CD4-positive, alpha-beta T cell (primary cell): ENCODE measurements around the gene SAMD14. TPM values are rescaled to one million over a fixed set of nuclear protein-coding genes. Genes with fewer than 3 reads are reported as not detected.

ENCODE experiments used
- ATAC-seq: fragments of 200-7000 bp; cut with Tn5 transposase; one replicate; pipeline ENCODE4 v1.10.0; 2022; ENCODE audit warnings: mild to moderate bottlenecking; ENCODE audit not compliant: poor library complexity
- CTCF ChIA-PET: fragments of 350-600 bp; sonication (Branson Sonifier 250); formaldehyde crosslinking; loops from one replicate; lab custom pipeline; 2021; ENCODE audit warnings: antibody characterized with exemption, inconsistent platforms; lab: Charles Lee
- POLR2A ChIA-PET: fragments of 350-600 bp; sonication (Branson Sonifier 250); formaldehyde crosslinking; loops from one replicate; lab custom pipeline; 2021; ENCODE audit warnings: antibody characterized with exemption, inconsistent platforms; lab: Charles Lee
- DNase-seq, 14 experiments: peaks; one replicate each; pipeline ENCODE4 v3.0.0-alpha.2; 2013 to 2020; ENCODE audit warnings: mixed read lengths in 2 of 14
- H3K27ac ChIP-seq, 2 donors: one replicate each; pipeline versions ENCODE4 v1.5.1 to v1.7.0; 2013; ENCODE audit warnings: low read length in 2 of 2, low read depth in 1 of 2, mild to moderate bottlenecking in 1 of 2
- H3K27me3 ChIP-seq, 2 experiments: 1 replicate in 1 of 2; 2 replicates in 1 of 2; pipeline versions ENCODE4 v1.6.1 to v1.7.0; 2013; ENCODE audit warnings: low read length in 2 of 2, control low read depth in 1 of 2, mild to moderate bottlenecking in 1 of 2, moderate library complexity in 1 of 2; ENCODE audit not compliant: insufficient read depth in 2 of 2, control insufficient read depth in 1 of 2
- H3K36me3 ChIP-seq: one replicate; pipeline ENCODE4 v1.6.1; 2013; ENCODE audit warnings: low read length, control low read depth; ENCODE audit not compliant: insufficient read depth
- H3K4me1 ChIP-seq: one replicate; pipeline ENCODE4 v1.6.1; 2013; ENCODE audit warnings: low read length, control low read depth; ENCODE audit not compliant: insufficient read depth
- H3K4me3 ChIP-seq: one replicate; pipeline ENCODE4 v1.5.1; 2013; ENCODE audit warnings: mild to moderate bottlenecking, low read length, moderate library complexity
- H3K9me3 ChIP-seq, 2 experiments: 1 replicate in 1 of 2; 2 replicates in 1 of 2; pipeline versions ENCODE4 v1.6.1 to v1.7.0; 2013; ENCODE audit warnings: low read length in 2 of 2, mild to moderate bottlenecking in 2 of 2, control low read depth in 1 of 2, moderate library complexity in 1 of 2; ENCODE audit not compliant: control insufficient read depth in 1 of 2, insufficient read depth in 1 of 2
- H3K27ac Mint-ChIP-seq: one replicate; pipeline ENCODE4 v1.8.0; 2020; ENCODE audit warnings: mixed read lengths
- H3K27me3 Mint-ChIP-seq: one replicate; pipeline ENCODE4 v1.8.0; 2021; ENCODE audit warnings: mixed read lengths
- H3K36me3 Mint-ChIP-seq: one replicate; pipeline ENCODE4 v1.8.0; 2021; ENCODE audit warnings: low read depth, mixed read lengths
- H3K4me1 Mint-ChIP-seq: one replicate; pipeline ENCODE4 v1.8.0; 2021; ENCODE audit warnings: low read depth, mixed read lengths
- H3K4me3 Mint-ChIP-seq: one replicate; pipeline ENCODE4 v1.8.0; 2020; ENCODE audit warnings: mild to moderate bottlenecking, mixed read lengths
- H3K9me3 Mint-ChIP-seq: one replicate; pipeline ENCODE4 v1.8.0; 2020; ENCODE audit warnings: mixed read lengths
- intact Hi-C, 2 experiments: fragments of 100-400 bp; cut with DNase I in 1 of 2; cut with micrococcal nuclease in 1 of 2; formaldehyde crosslinking; loops; one replicate each; pipeline versions ENCODE4 v1.15.1 to v1.9.0; 2023 to 2025; cut with DNase I, micrococcal nuclease
- total RNA-seq, 174 experiments: library from RNA in 2 of 174; stranded (reverse) in 2 of 174; gene quantifications; one replicate each; pipeline ENCODE4 v1.2.3 and lab custom pipeline; 2021 to 2026
- TF ChIP-seq, protein P1 (sequence below): fragments of 200-600 bp; IDR thresholded peaks from one replicate; pipeline ENCODE4 v1.8.0; 2022; ENCODE audit warnings: antibody characterized with exemption, mild to moderate bottlenecking

The SAMD14 gene
- total RNA-seq, 2 experiments from 2014 or later: 0.33 to 0.53 TPM

DNA sequence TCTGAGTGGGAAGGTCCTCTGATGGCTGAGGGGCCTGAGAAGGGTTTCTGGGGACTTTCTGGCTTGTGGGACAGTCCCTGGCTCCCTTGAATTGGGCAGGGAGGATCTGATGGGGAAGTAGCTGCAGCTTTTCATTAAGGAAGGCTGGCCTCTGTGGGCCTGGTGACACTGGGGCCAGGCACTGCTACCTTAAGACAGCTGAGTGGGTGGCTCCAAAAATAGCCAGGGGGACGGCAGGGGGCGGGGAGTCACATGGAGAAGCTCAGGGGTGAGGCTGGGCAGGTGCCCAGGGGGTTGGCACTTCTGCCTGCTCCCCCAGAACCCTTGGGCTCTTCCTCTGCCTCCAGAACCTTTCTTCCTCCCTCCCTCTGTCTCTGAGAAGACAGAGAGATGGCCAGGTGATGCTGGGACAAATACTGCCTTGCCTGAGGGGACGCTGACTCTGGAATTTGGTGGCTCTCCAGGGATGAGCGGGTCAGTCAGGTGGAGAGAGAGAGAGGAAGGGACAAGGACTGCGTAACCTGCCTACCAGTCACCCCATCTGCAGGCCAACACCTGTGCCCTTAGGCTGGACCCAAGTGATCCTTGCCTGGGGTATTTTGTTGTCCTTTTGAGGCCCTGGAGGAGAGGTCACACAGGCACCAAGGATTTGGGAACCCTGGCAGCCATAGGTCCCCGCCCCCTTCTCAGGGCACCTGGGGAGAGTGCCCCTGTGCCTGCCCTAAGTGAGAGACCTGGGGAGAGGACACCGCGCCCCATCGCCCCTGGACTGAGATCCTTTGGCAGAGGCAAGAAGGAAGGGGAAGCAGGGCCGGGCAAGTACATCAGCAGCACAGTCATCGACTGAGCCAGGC lies 34.1 kb upstream of the SAMD14 start:
- H3K27ac ChIP-seq: no peak overlapping the region
- no peaks in the 10 kb centered on the region for H3K9me3 ChIP-seq
- Mint-ChIP-seq H3K27me3 (no peaks in the 10 kb centered on the region), H3K36me3 (no peaks in the 10 kb centered on the region), H3K27ac (no peak overlapping the region), H3K4me3 (no peak overlapping the region), H3K4me1 (peaks cover 40% of the 10 kb centered on the region), H3K9me3 (no peaks in the 10 kb centered on the region)
- DNase-seq: no peak
- H3K4me1 ChIP-seq: peaks cover 33% of the 10 kb centered on the region
- no peak for ATAC-seq
- TF ChIP-seq, protein P1, sequence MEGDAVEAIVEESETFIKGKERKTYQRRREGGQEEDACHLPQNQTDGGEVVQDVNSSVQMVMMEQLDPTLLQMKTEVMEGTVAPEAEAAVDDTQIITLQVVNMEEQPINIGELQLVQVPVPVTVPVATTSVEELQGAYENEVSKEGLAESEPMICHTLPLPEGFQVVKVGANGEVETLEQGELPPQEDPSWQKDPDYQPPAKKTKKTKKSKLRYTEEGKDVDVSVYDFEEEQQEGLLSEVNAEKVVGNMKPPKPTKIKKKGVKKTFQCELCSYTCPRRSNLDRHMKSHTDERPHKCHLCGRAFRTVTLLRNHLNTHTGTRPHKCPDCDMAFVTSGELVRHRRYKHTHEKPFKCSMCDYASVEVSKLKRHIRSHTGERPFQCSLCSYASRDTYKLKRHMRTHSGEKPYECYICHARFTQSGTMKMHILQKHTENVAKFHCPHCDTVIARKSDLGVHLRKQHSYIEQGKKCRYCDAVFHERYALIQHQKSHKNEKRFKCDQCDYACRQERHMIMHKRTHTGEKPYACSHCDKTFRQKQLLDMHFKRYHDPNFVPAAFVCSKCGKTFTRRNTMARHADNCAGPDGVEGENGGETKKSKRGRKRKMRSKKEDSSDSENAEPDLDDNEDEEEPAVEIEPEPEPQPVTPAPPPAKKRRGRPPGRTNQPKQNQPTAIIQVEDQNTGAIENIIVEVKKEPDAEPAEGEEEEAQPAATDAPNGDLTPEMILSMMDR: no peak
- CTCF ChIA-PET: no interaction called here
- intact Hi-C loops: no loop called here
- POLR2A ChIA-PET: interaction anchor here (0.8 to 1.5 kb wide), 2 partner anchors 12 to 25 kb away, joined by 3 to 4 read pairs; no protein-coding TSS in a partner anchor
- no peaks in the 10 kb centered on the region for H3K27me3 ChIP-seq
- no peak overlapping the region for H3K4me3 ChIP-seq
- H3K36me3 ChIP-seq: no peaks in the 10 kb centered on the region

GRCh38 chr17:50162466-50163254 lies 32.7 kb upstream of the SAMD14 start:
- Histone ChIP-seq H3K27me3 (no peaks in the 10 kb centered on the region), H3K36me3 (no peaks in the 10 kb centered on the region), H3K9me3 (no peaks in the 10 kb centered on the region), H3K4me3 (no peak overlapping the region), H3K27ac (no peak overlapping the region), H3K4me1 (peaks cover 30% of the 10 kb centered on the region)
- Mint-ChIP-seq H3K9me3 (no peaks in the 10 kb centered on the region), H3K4me1 (peaks cover 43% of the 10 kb centered on the region), H3K27ac (peak overlapping the region; percentile 63), H3K4me3 (peak overlapping the region; percentile 68), H3K27me3 (no peaks in the 10 kb centered on the region), H3K36me3 (no peaks in the 10 kb centered on the region)
- TF ChIP-seq, protein P1: no peak
- DNase-seq (peak in 1 of 14 experiments; percentile 36), ATAC-seq (peak; percentile 23)
- intact Hi-C loops: no loop called here
- CTCF ChIA-PET: interaction anchor here (0.9 to 2.5 kb wide), 10 partner anchors 11 to 75 kb away, joined by 3 to 26 read pairs (median 9); partner anchors contain the start of gene PPP1R9B
- POLR2A ChIA-PET: interaction anchor here (0.7 to 2.8 kb wide), 9 partner anchors 11 to 68 kb away, joined by 3 to 22 read pairs (median 4); partner anchors contain the start of gene PPP1R9B

DNA sequence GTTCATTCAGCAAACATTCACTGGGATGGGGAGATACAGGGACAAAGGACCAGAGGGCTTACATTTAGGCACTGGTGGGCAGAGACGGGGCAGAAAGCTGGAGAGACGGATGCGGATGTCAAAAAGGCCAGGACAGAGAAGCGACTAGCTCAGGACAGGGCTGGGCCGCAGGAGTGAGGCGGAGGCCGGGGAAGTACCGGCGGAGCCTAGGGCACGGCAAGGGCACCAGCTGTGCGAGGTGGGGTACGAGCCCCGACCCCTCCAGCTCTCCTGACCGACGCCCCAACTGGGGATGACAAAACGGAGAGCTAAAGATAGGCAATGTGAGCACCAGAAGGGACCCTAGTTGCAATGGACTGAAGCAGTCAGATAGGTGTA lies 31.9 kb upstream of the SAMD14 start:
- DNase-seq (no peak), ATAC-seq (no peak)
- TF ChIP-seq, protein P1: no peak
- no peak overlapping the region for H3K27ac ChIP-seq
- H3K36me3 Mint-ChIP-seq: no peaks in the 10 kb centered on the region
- H3K27ac Mint-ChIP-seq: peak overlapping the region; percentile 70
- no peaks in the 10 kb centered on the region for H3K36me3 ChIP-seq
- peaks cover 36% of the 10 kb centered on the region for H3K4me1 ChIP-seq
- H3K9me3 ChIP-seq: no peaks in the 10 kb centered on the region
- peak overlapping the region; percentile 59 for H3K4me3 Mint-ChIP-seq
- CTCF ChIA-PET: interaction anchor here (0.9 to 2.5 kb wide), 14 partner anchors 8 to 110 kb away, joined by 3 to 26 read pairs (median 6); partner anchors contain the start of gene PPP1R9B
- no peaks in the 10 kb centered on the region for H3K27me3 ChIP-seq
- H3K27me3 Mint-ChIP-seq: no peaks in the 10 kb centered on the region
- POLR2A ChIA-PET: interaction anchor here (0.7 to 2.8 kb wide), 8 partner anchors 10 to 68 kb away, joined by 3 to 22 read pairs (median 4); partner anchors contain the start of gene PPP1R9B
- H3K4me1 Mint-ChIP-seq: peaks cover 44% of the 10 kb centered on the region
- intact Hi-C loops: loop anchor here (1.0 to 2.0 kb wide), 4 partner anchors 11 to 67 kb away; partner anchors contain the start of gene PDK2 (in 1 of the 2)
- peak overlapping the region; percentile 76 for H3K4me3 ChIP-seq
- H3K9me3 Mint-ChIP-seq: no peaks in the 10 kb centered on the region
